SK-N-SH (cell line): ENCODE data around the gene FAM110A.

ENCODE experiments used
- CTCF ChIP-seq: fragments of 200-600 bp; sonication (generic); IDR thresholded peaks from 2 replicates; pipeline ENCODE4 v1.6.1; 2017; ENCODE audit warnings: antibody characterized with exemption, mild to moderate bottlenecking, moderate library complexity
- EZH2phosphoT487 ChIP-seq: fragments of 200-600 bp; sonication (generic); IDR thresholded peaks from 2 replicates; pipeline ENCODE4 v1.6.1; 2017; ENCODE audit warnings: low read depth, mixed run types, mild to moderate bottlenecking, antibody characterized with exemption, moderate library complexity, borderline replicate concordance
- TEAD4 ChIP-seq: IDR thresholded peaks from 2 replicates; pipeline ENCODE4 v1.4.0; 2012; ENCODE audit warnings: mild to moderate bottlenecking, borderline replicate concordance; ENCODE audit not compliant: insufficient read depth

GRCh38 chr20:853406-853996, 20.0 kb downstream of the FAM110A start:
- no peak for TF ChIP-seq CTCF
- no peak for TF ChIP-seq TEAD4
- TF ChIP-seq EZH2phosphoT487: no peak
